HCT116 (cell line): ENCODE data around the gene LIPI.

Source experiments
- POLR2A ChIP-seq: IDR thresholded peaks from 2 replicates; pipeline ENCODE4 v1.7.0; 2011; ENCODE audit warnings: borderline replicate concordance; ENCODE audit not compliant: insufficient read depth, insufficient read length; ENCODE audit errors: extremely low read depth
- ZFX ChIP-seq: fragments of 450-650 bp; IDR thresholded peaks from 2 replicates; pipeline ENCODE4 v1.6.1; 2017

- TF ChIP-seq POLR2A, result no peak
- no peak for TF ChIP-seq ZFX
Observed at GRCh38 chr21:14245711-14246110, 35.0 kb upstream of the LIPI start.
